Embryonic facial prominence (tissue), 1 donor: ENCODE measurements around the gene HLA-DQA2.
"Not testable (repeated sequence)": the region's sequence is repeated elsewhere in the genome, so short reads cannot be mapped to it uniquely, and the experiment has no call there.

ENCODE experiments used
- DNase-seq: peaks from one replicate; pipeline ENCODE4 v3.0.0-alpha.2; 2016; ENCODE audit errors: extremely low spot score

HLA-DQA2 gene

DNA sequence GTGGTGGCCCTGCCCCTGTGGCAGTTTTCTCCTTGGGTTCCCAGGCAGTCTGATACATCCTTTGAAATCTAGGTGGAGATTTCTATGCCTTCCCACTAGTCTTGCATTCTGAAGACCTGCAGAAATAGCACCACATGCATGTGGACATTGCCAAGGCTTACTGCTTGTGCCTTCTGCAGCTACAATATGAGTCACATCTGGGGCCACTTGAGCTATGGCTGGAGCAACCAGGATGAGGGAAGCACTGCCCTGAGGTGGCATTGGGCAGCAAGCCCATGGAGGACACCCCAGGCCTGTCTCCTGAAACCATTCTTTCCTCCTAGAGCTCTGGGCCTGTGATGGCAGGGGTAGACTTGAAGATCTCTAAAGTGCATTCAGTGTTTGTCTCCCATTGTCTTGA is 37.8 kb downstream of the HLA-DQA2 start:
- DNase-seq: no peak

GRCh38 chr6:32782923-32783322 is 41.7 kb downstream of the HLA-DQA2 start:
- DNase-seq: not testable (repeated sequence)

- DNase-seq: no peak
Measured at GRCh38 chr6:32785781-32786533, 44.8 kb downstream of the HLA-DQA2 start.

DNA sequence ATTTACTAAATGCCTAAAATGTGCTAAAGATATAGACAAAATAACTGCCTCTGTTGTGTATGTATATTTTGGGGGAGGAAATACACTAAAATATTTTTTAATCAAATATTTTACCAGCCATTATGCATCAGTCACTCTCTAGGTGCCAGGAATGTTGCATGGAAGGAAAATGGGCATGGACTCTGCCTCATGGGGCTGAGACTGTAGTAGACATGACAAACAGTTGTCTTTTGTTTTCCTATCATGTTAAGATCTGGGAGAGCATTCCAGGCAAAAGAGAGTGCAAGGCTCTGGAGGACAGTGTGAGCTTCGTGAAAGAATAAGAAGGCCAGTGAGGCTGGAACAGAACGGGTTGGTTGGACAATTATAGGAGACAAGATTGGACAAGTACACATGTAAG is 49.1 kb downstream of the HLA-DQA2 start:
- DNase-seq: no peak

- DNase-seq: no peak
Measured at GRCh38 chr6:32792901-32793435, 51.8 kb downstream of the HLA-DQA2 start.

DNA sequence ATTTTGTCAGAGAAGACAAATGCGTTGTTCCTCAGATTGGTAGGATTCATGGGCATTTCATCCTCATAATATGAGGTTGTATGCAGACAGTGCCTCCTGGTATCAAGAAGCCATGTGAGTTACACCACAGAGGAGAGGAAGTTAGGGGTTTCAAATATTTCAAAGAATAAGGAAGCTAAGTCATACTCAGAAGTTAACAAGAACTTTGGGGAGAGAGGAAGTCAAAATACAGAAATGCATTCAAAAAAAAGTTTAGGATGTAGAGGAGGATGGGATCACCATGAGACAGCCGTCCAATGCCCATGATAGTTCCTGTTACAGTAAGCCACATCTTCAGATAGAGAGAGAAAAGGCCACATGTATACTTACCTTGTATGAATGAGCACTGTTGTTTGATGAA is 53.3 kb downstream of the HLA-DQA2 start:
- DNase-seq: no peak
